Naive thymus-derived CD8-positive, alpha-beta T cell (primary cell): ENCODE measurements around the gene MINDY4. TPM values are rescaled to one million over a fixed set of nuclear protein-coding genes. Genes with fewer than 3 reads are reported as not detected.

Experiments
- ATAC-seq, 2 donors: fragments of 150-1000 bp; cut with Tn5 transposase in 1 of 2; sonication (Bioruptor Pico), chemical (Tn5 transposase) in 1 of 2; 1 replicate in 1 of 2; 2 replicates in 1 of 2; pipeline ENCODE4 v1.10.0; 2021; ENCODE audit warnings: mild to moderate bottlenecking in 2 of 2, moderate library complexity in 2 of 2
- POLR2A ChIA-PET: fragments of 350-600 bp; sonication (Branson Sonifier 250); formaldehyde crosslinking; loops from one replicate; lab custom pipeline; 2021; ENCODE audit warnings: antibody characterized with exemption; lab: Charles Lee
- DNase-seq, 10 donors: peaks; one replicate each; pipeline versions ENCODE4 v3.0.0 to v3.0.0-alpha.2; 2020 to 2022
- H3K27ac Mint-ChIP-seq, 10 donors: one replicate each; pipeline ENCODE4 v1.8.0; 2020 to 2022; ENCODE audit warnings: mild to moderate bottlenecking in 10 of 10, mixed read lengths in 10 of 10, moderate library complexity in 4 of 10, inconsistent platforms in 1 of 10
- H3K27me3 Mint-ChIP-seq, 5 donors: one replicate each; pipeline ENCODE4 v1.8.0; 2021 to 2022; ENCODE audit warnings: mixed read lengths in 5 of 5
- H3K36me3 Mint-ChIP-seq, 3 donors: one replicate each; pipeline ENCODE4 v1.8.0; 2020 to 2022; ENCODE audit warnings: mixed read lengths in 3 of 3, mild to moderate bottlenecking in 2 of 3, inconsistent platforms in 1 of 3
- H3K4me1 Mint-ChIP-seq, 4 donors: one replicate each; pipeline ENCODE4 v1.8.0; 2021 to 2022; ENCODE audit warnings: mixed read lengths in 4 of 4
- H3K4me3 Mint-ChIP-seq, 10 donors: one replicate each; pipeline ENCODE4 v1.8.0; 2020 to 2022; ENCODE audit warnings: mild to moderate bottlenecking in 10 of 10, mixed read lengths in 10 of 10, moderate library complexity in 6 of 10, inconsistent platforms in 1 of 10
- H3K9me3 Mint-ChIP-seq, 9 donors: one replicate each; pipeline ENCODE4 v1.8.0; 2020 to 2022; ENCODE audit warnings: mixed read lengths in 9 of 9, mild to moderate bottlenecking in 3 of 9, inconsistent platforms in 1 of 9, moderate library complexity in 1 of 9
- polyA plus RNA-seq, 3 donors: library from polyadenylated mRNA; unstranded; fragments of 300-500 nt; fragmentation: Illumina TruSeq; gene quantifications; one replicate each; pipeline ENCODE4 v1.2.3, GENCODE V29; 2021
- total RNA-seq, 8 experiments: library from RNA in 2 of 8; stranded (reverse) in 2 of 8; gene quantifications; one replicate each; pipeline ENCODE4 v1.2.3 and lab custom pipeline; 2021 to 2026

The MINDY4 gene
- total and polyA plus RNA-seq, 5 experiments from 2014 or later, result 0.44 to 1.5 (median 0.84) TPM

DNA sequence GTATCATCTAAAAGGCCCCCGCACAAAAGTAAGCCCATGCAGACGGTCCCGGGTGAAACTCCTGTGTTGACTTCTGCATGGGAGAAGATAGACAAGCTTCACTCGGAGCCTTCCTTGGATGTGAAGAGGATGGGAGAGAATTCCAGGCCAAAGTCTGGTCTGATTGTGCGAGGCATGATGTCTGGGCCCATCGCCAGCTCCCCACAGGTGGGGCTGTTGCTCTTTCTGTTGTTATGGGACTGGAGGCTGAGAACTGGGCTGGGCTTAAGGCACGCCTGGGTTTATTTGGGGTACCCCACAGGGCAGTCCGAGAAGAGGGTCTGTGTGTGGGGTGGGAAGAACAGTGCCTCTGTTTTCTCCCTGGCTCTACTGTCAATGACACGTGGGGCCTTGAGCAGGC lies 14.6 kb downstream of the MINDY4 start:
- Mint-ChIP-seq H3K4me3 (no peak overlapping the region), H3K27me3 (no peaks in the 10 kb centered on the region), H3K9me3 (no peaks in the 10 kb centered on the region), H3K27ac (no peak overlapping the region), H3K36me3 (peaks cover 0 to 6% (median 4%) of the 10 kb centered on the region in 3 donors), H3K4me1 (peaks cover 0 to 3% (median 0%) of the 10 kb centered on the region in 4 donors)
- ATAC-seq (no peak), DNase-seq (no peak)
- POLR2A ChIA-PET, result no interaction called here

DNA sequence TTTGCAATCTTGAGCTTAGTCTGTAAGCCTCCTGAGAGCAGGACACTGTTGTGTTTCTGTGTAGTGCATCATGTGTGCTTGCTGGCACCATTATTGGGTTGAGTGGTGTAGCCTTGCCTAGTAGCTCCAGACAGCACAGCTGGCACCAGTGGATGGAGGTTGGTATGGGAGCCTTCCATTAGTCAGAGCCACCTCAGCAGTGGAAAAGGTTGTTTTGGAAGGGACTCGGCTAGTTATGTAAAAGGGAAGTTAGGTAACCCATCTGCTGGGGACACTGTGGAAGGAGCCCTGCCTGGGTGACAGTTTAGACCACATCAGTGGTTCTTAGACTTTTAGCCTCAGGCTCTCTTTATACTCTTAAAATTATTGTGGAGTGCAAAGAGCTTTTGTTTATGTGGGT lies 16.3 kb downstream of the MINDY4 start:
- Mint-ChIP-seq H3K4me1 (peaks cover 0 to 3% (median 0%) of the 10 kb centered on the region in 4 donors), H3K27me3 (no peaks in the 10 kb centered on the region), H3K9me3 (no peaks in the 10 kb centered on the region), H3K36me3 (peaks cover 0 to 6% (median under 1%) of the 10 kb centered on the region in 3 donors), H3K27ac (no peak overlapping the region), H3K4me3 (no peak overlapping the region)
- ATAC-seq (no peak), DNase-seq (no peak)
- POLR2A ChIA-PET, result no interaction called here

DNA sequence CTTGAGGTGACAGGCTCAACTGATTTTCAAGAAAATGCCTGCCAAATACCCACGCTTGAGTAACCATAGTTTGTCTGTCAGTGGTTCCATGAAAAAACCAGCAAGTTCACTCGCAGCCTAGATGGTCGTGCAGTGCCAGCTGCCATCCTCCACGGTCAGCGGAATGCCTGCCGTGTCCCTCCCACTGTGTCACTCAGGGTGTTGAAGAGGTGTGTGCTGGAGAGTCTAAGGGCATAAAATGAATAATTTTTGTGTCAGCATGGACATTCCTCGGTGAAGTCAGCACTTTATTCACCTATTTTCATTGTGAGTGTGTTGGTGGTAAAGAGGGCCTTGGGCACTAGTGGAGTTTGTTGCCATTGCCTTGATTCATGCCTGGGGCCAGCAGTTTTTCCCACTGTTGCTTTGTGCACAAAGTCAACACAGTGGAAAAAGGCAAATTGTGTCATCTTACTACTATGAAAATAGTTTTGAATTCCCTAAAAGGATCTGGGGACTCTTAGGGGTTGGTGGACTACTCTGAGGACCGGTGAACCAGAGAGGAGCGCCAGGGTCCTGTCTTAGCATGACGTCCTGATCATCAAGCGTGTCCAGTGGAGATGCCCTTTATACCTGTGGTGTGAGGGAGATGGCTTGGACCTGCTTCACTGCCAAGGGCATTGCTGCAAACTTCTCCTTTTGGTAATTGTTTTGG lies 17.6 kb downstream of the MINDY4 start:
- DNase-seq (no peak), ATAC-seq (no peak)
- POLR2A ChIA-PET, result no interaction called here
- peak overlapping the region in 1 of 10 donors; percentile 32 for H3K27ac Mint-ChIP-seq
- no peaks in the 10 kb centered on the region for H3K27me3 Mint-ChIP-seq
- peaks cover 0 to 3% (median 0%) of the 10 kb centered on the region in 4 donors for H3K4me1 Mint-ChIP-seq
- H3K9me3 Mint-ChIP-seq, result no peaks in the 10 kb centered on the region
- peaks cover 0 to 6% (median 0%) of the 10 kb centered on the region in 3 donors for H3K36me3 Mint-ChIP-seq
- no peak overlapping the region for H3K4me3 Mint-ChIP-seq

DNA sequence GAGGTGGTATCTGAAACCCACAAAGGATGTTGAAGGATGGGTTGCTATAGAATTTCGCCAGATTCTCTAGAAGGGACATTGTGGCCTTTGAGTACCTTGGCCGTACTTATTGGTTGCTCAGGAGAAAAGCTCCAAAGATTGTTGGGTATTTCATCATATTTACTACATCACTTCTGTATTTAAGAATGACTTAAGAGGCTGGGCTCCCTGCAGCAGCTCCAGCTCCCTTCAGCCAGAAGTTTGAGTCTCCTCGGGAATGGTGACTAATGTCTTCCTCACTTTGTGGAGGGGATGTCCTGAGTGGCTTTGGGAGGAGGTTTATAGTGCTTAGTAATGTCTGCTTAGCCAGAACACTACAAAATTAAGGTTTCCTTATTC lies 18.1 kb downstream of the MINDY4 start:
- peaks cover 0 to 3% (median 0%) of the 10 kb centered on the region in 4 donors for H3K4me1 Mint-ChIP-seq
- POLR2A ChIA-PET, result no interaction called here

DNA sequence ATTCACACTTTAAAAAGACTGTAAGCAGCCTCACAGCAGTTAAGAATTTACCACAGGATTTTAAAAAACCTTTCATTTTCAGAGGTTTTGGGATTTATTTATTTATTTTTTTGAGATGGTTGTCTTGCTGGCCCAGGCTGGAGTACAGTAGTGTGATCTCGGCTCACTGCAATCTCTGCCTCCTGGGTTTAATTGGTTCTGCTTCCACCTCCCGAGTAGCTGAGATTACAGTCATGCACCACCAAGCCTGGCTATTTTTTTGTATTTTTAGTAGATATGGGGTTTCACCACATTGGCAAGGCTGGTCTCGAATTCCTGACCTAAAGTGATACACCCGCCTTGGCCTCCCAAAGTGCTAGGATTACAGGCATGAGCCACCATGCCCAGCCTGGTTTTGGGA lies 19.1 kb downstream of the MINDY4 start:
- no peaks in the 10 kb centered on the region for H3K9me3 Mint-ChIP-seq
- H3K36me3 Mint-ChIP-seq, result peaks cover 0 to 4% (median 0%) of the 10 kb centered on the region in 3 donors
- ATAC-seq, result no peak

More for the DNA sequence above, 18.1 kb downstream of the MINDY4 start:
- DNase-seq (no peak), ATAC-seq (no peak)
- Mint-ChIP-seq H3K27me3 (no peaks in the 10 kb centered on the region), H3K27ac (no peak overlapping the region), H3K36me3 (peaks cover 0 to 6% (median 0%) of the 10 kb centered on the region in 3 donors), H3K9me3 (no peaks in the 10 kb centered on the region), H3K4me3 (no peak overlapping the region)

DNA sequence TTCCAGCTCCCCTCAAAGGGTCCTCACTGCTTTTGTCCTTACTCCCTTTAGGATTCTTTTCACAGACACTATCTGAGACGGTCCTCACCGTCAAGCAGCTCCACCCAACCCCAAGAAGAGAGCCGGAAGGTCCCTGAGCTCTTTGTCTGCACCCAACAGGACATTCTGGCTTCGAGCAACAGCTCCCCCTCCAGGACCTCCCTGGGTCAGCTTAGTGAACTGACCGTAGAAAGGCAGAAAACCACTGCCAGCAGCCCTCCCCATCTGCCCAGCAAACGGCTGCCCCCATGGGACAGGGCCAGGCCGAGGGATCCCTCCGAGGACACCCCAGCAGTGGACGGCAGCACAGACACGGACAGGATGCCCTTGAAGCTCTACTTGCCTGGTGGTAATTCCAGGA lies 19.9 kb downstream of the MINDY4 start:
- Mint-ChIP-seq H3K4me1 (peaks cover 0 to 8% (median 4%) of the 10 kb centered on the region in 4 donors), H3K27ac (no peak overlapping the region), H3K9me3 (no peaks in the 10 kb centered on the region), H3K36me3 (no peaks in the 10 kb centered on the region), H3K27me3 (no peaks in the 10 kb centered on the region), H3K4me3 (no peak overlapping the region)
- no peak for ATAC-seq
- no peak for DNase-seq
- POLR2A ChIA-PET, result no interaction called here

More for the DNA sequence above, 19.1 kb downstream of the MINDY4 start:
- Mint-ChIP-seq H3K27ac (no peak overlapping the region), H3K27me3 (no peaks in the 10 kb centered on the region), H3K4me1 (peaks cover 0 to 2% (median under 1%) of the 10 kb centered on the region in 4 donors), H3K4me3 (no peak overlapping the region)
- no peak for DNase-seq
- POLR2A ChIA-PET, result no interaction called here

DNA sequence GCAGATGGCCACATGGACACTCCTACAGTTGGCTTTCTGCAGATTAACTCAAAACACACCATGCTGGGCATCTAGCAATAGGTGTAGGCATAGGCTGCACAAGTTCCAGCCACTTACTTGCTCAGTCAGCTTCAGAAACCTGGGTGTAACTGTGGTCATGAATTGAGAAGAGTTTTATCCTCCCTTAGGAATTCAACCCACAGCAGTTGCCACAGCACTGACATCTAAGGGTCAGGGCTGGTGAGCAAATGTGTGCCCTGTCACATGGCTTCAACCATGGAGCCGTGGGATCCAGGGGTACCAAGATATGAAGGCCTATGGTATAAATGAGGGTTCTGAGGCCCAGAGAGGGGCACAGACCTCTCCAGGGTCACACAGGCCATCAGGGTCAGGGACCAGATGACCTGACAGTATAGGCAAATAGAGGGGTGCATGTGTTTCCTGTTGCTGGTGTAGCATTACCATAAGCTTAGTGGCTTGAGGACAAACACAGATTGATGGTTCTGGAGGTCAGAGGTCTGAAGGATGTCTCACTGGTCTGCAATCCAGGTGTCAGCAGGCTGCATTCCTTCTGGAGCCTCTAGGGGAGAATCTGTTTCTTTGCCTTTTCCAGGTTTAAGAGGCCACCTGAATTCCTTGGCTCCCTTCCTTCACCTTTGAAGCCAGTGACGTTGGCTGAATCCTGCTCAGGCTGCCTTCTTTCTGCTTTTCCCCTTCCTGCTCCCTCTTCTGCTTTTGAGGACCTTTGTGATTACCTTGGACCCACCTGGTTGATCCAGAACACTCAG lies 24.1 kb downstream of the MINDY4 start:
- Mint-ChIP-seq H3K4me1 (peaks cover 0 to 22% (median 7%) of the 10 kb centered on the region in 4 donors), H3K4me3 (peak overlapping the region in 1 of 10 donors; percentile 38), H3K27me3 (no peaks in the 10 kb centered on the region), H3K36me3 (no peaks in the 10 kb centered on the region), H3K27ac (peak overlapping the region in 4 of 10 donors; percentile 49 to 91 (median 67)), H3K9me3 (no peaks in the 10 kb centered on the region)
- ATAC-seq (no peak), DNase-seq (no peak)
- POLR2A ChIA-PET, result no interaction called here

DNA sequence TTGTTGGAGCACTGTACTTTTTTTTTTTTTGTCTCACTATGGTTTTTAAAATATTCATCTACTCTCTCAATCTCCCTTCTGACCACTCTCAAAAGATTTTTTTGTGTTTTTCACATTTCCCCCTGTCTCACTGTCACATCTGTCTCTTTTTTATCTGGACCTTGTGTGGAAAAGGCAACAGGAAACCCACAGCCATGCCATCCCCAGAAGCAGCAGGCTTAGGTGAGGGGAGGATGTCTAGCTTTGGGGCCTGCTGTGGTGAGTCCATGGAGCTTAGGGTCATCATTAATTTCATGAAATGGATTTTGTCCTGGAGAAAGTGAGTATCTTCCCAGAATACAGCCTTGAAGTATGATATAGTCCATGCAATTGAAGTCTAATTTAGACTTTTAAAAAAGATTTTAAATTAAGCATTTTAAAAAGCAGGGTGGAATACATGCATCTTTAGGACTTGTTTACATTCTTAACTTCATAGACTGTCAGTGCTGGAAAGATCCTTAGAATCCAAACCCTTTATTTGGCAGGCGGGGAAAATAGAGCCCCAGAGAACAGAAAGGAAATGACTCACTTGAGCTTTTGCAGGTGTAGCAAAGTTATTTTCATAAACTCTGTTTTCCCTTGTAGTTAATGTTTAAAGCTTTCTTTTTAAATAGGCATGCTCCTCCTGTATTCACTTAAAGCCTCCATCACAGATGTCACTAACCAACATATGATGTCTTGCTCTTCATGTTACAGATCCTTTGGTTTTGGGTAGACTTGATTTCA lies 25.1 kb downstream of the MINDY4 start:
- H3K9me3 Mint-ChIP-seq, result no peaks in the 10 kb centered on the region
- POLR2A ChIA-PET, result interaction anchor here (1.4 kb wide), 1 partner anchor 70 kb away, joined by 6 read pairs; no protein-coding TSS in a partner anchor
- DNase-seq, result no peak
- H3K36me3 Mint-ChIP-seq, result no peaks in the 10 kb centered on the region
- no peak for ATAC-seq
- peaks cover 0 to 22% (median 7%) of the 10 kb centered on the region in 4 donors for H3K4me1 Mint-ChIP-seq
- H3K27me3 Mint-ChIP-seq, result no peaks in the 10 kb centered on the region
- H3K4me3 Mint-ChIP-seq, result peak overlapping the region in 3 of 10 donors; percentile 1 to 20 (median 18)
- H3K27ac Mint-ChIP-seq, result peak overlapping the region in 7 of 10 donors; percentile 41 to 91 (median 57)

DNA sequence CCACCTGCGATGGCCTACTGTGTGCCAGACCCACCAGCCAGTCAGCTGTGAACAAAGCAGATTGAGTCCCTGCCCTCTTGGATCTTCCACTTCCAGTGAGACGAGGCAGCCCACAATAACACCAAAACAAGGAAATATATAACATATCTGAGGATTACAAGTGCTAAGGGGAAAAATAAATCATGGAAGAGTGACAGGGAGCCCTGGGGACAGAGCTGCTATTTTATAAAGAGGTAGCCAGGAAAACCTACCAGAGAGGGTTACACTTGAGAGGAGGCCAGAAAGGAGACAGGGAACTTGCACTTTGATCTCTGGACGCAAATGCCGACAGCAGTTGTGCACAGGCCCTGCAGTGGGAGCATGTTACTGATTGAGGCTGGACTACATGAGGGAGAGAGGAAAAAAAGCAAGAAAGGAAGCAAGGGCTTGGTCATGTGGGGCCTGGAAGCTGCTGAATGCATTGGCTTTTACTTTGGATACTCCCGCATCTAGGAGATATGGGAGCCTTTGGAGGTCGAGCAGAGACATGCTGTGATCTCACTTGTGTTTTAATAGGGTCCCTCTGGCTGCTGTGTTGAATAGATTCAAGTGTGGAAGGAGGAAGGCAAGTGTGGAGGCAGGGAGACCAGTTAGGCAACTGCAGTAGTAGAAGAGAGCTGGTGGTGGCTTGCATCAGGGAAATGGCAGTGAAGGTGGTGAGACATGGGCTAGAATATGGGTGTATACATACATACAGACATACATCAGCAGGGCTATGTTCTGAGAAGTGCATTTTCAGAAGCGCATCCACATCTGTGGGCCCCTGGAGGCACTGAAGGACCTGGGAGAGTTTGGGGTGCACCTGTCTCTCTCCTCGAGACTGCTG lies 26.2 kb downstream of the MINDY4 start:
- no peaks in the 10 kb centered on the region for H3K27me3 Mint-ChIP-seq
- no peak overlapping the region for H3K4me3 Mint-ChIP-seq
- no peaks in the 10 kb centered on the region for H3K9me3 Mint-ChIP-seq
- DNase-seq (no peak), ATAC-seq (no peak)
- H3K27ac Mint-ChIP-seq, result peak overlapping the region in 4 of 10 donors; percentile 9 to 84 (median 53)
- POLR2A ChIA-PET, result interaction anchor here (1.4 kb wide), 1 partner anchor 71 kb away, joined by 6 read pairs; no protein-coding TSS in a partner anchor
- peaks cover 0 to 22% (median 7%) of the 10 kb centered on the region in 4 donors for H3K4me1 Mint-ChIP-seq
- no peaks in the 10 kb centered on the region for H3K36me3 Mint-ChIP-seq

DNA sequence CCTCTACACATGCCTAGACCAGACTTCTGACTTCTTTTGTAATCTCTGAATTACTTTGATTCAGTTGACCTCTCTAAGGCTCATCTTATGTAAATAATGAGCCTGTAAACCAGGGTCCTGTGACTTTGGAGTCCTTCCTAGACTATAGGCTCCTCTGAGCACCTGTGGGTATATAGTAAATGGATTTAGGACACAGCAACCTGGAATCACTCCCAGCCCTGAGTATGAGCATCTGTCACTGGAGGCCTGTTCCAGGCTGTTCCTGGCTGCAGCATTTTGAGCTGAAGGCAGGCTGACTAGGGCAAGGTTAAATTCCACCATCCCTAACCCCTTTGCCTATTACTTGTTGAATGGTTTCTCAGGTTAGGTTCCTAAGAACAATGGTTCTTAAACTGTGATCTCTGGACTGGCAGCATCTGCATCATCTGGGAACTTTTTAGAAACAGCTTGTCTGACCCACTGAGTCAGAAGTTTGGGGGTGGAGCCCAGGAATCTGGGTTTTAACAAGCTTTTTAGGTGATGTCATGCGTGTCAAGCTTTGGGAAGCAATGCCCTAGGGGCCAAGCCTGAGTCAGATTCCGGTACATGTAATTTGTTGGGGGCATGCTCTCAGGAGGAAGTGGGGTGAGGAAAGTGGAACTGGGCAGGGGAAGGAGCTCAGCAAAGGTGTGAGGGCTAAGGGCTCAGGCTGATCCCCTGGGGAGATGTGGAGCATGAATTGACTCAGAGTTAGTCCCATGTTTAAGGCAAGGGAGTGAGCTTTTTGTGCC lies 28.2 kb downstream of the MINDY4 start:
- Mint-ChIP-seq H3K36me3 (no peaks in the 10 kb centered on the region), H3K9me3 (no peaks in the 10 kb centered on the region), H3K27ac (peak overlapping the region in 1 of 10 donors; percentile 57), H3K27me3 (no peaks in the 10 kb centered on the region), H3K4me1 (peaks cover 0 to 22% (median 7%) of the 10 kb centered on the region in 4 donors), H3K4me3 (no peak overlapping the region)
- DNase-seq (no peak), ATAC-seq (no peak)
- POLR2A ChIA-PET, result interaction anchor here (0.6 kb wide), 1 partner anchor 40 kb away, joined by 3 read pairs; no protein-coding TSS in a partner anchor

DNA sequence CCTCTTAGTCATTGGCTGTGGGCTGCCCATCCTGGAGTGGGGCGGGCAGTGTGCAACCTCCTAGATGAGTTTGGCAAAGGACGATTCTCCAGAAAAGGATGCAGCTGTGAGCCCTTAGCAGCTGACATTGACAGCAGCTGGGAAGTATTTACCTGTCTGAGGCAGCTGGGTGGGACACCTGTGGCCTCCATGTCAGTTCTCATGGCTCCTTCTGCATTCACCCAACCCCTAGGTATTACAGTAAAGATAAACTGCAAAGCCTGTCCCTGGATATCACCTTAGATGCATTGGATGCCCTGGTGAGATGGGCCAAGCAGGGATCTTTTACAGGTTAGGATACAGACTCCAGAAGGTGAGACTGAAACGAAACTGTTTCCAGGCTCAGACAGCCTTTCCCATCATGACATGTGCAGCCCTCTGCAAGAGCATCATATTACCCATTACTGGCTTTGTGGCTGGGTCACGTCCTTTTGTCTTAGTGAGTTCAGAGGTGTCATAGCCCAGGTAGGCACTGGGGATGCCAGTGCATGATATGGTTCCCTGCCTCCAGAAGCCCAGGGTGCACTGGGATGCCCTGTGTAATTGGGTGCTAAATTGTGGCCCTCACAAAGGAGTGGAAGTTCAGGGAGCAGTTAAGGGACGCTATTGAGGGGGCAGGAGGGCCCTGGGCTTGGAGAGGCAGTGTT lies 28.9 kb downstream of the MINDY4 start:
- Mint-ChIP-seq H3K27me3 (no peaks in the 10 kb centered on the region), H3K27ac (no peak overlapping the region), H3K36me3 (no peaks in the 10 kb centered on the region), H3K9me3 (no peaks in the 10 kb centered on the region), H3K4me3 (no peak overlapping the region), H3K4me1 (peaks cover 0 to 22% (median 7%) of the 10 kb centered on the region in 4 donors)
- POLR2A ChIA-PET, result interaction anchor here (0.6 kb wide), 1 partner anchor 40 kb away, joined by 3 read pairs; no protein-coding TSS in a partner anchor
- DNase-seq (no peak), ATAC-seq (no peak)
